Stimulated activated CD4-positive, alpha-beta T cell treated with anti-CD3 and anti-CD28 coated beads, Interleukin-4, amount 100 ng/mL, for 48 hours (primary cell): ENCODE measurements around the gene ZFAND6.
"Not testable (repeated sequence)": the region's sequence is repeated elsewhere in the genome, so short reads cannot be mapped to it uniquely, and the experiment has no call there.

Source experiments
- DNase-seq, 2 donors: peaks; one replicate each; pipeline ENCODE4 v3.0.0-alpha.2; 2020; ENCODE audit warnings: low read depth in 2 of 2

Gene ZFAND6

DNA sequence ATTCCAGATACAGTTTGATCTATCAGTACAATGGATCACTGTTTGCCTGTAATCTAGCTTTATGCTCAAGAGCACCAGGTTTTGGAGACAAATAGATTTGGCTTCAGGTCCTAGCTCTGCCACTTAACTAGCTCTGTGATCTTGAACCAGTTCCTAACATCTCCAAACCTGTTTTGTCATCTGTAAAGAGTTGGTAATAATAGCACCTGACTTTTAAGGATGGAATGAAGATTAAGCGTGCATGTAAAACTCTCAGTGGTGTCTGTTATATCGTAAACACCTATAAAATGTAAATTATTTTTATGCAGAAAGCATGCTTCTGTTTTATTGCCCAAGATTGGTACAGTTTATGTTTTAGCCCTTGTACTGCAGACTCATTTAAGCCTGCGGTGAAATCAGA is 36.5 kb downstream of the ZFAND6 start:
- no peak for DNase-seq

DNA sequence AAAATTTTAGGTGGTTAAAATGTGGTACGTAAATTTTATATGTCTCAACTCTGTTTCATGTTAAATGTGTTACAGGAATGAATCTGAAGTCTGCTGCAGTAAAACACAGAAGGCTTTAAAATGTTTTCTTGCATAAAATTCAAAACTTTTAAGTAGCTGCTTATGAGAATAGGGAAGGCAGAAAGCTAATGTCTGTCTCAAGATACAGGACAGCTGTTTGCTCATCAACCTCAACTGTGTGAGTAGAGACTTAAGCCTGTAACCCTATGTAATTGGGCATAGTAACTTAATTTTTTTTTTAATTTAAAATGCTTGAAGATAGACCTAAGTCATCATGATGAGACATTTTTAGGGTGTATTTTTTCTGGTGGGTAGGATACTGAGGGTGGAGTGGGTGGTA is 38.9 kb downstream of the ZFAND6 start:
- no peak for DNase-seq

DNA sequence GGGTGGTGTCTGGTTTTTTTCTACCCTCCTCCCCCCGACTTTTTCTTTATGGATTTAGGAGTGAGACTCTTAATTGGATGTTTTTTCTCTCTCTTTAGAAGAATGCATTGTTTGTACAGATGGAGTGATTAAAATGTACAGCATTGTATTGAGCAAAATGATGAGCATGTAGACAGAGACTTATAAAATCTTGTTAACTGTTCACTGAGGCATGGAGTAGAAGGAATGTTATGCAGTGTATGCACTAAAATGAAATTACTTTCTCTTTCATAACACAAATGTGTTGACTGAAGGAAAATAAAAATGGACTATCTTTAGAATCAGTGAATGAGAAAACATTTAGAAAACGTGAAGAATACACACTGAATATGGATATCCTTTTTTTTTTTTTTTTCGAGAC is 39.8 kb downstream of the ZFAND6 start:
- DNase-seq: no peak

DNA sequence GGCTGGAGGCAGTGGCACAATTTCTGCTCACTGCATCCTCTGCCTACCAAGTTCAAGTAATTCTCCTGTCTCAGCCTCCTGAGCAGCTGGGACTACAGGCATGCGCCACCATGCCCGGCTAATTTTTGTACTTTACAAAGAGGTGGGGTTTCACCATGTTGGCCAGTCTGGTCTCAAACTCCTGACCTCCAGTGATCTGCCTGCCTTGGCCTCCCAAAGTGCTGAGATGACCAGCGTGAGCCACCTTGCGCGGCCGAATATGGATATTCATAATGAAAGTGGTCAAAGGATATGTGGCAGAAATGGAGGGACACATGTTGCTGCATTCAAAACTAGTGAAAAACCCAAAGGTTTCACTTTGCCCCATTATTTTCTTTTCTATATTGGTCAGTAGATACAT is 40.2 kb downstream of the ZFAND6 start:
- not testable (repeated sequence) for DNase-seq

DNA sequence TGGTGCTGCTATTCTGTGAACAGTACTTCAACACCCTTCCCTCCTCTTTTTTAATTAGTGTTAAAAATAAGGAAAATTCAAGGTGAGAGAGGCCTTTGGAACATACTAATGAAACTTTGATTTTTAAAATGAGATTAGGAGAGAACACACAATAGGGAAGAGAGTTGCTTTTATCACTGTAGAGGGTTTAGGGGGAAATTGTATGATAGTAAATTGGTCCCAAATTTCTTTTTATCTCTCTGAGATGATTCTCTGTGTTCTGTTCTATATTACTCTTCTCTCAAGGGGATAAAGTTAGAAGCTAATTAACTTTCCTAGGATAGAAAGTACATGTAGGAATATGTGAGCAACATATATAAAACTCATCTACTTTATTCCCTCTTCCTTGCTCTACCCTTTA is 40.8 kb downstream of the ZFAND6 start:
- DNase-seq: no peak

DNA sequence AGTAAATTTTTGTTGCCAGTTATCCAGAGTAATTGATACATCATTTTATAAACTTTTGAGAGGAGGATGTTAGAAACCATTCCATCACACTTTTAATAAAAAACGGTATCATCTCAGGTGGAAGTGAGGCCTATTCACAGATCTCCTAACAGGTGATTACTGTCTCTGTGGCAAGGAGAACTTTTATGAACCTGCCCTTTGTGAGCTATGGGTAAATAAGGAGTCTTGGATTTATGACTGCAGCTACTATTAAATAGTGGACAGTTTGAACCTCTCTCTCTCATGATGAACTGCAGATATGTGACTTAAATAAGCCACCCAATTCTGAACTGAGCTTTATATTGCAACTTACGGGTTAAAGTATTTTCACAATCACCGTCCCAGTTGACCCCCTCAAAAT is 45.7 kb downstream of the ZFAND6 start:
- DNase-seq: no peak

DNA sequence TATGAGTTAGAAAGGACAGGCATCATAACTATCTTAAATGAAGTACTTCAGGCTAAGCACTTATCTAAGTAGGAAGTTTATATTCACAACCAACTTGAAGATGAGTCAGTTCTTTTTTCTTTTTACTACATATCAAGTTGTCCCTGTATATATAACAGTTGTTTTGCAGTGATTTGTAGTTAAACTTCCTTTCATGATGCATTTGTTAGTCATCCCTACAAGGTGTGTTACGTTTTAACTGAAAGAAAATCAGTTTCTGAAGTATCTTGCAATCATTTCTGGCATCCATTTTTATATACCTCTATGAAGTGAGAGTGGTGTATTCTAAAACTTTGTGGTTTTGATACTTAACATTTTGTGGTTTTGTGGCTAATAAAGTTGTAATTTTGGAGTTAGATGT is 46.1 kb downstream of the ZFAND6 start:
- DNase-seq: no peak

DNA sequence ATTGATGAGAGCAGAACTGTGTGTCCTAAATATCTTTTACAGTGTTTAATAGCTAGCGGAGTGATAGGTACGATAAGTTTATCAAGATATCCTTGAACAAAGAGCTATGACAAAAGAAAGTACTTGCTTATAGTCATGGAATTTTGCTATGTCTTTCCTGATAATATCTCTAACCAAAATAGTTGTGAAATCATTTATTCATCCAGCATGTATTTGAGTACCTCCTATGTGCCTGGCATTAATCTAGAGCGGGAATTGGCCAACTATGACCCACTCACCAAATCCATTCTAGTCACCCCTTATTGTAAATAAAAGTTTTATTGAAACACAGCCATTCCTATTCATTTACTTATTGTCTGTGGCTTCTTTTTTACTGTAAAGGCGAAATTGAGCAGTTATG is 46.6 kb downstream of the ZFAND6 start:
- DNase-seq: no peak

DNA sequence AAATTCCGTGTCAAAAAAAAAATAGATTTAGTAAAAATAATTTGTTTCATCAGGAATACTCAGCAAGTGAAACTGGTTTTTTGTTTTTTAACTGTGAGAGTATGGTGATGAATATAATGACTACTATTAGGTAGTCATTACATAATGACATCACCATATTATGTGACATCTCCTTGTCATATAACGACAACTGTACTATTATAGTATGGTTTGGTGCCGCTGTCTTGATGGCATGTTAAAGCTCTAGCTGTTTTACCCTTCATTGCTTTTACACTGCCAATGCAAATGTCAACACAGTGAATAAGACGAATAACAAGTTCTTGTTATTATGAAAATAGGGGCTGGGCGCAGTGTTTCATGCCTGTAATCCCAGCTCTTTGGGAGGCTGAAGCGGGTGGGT is 47.7 kb downstream of the ZFAND6 start:
- DNase-seq: no peak

DNA sequence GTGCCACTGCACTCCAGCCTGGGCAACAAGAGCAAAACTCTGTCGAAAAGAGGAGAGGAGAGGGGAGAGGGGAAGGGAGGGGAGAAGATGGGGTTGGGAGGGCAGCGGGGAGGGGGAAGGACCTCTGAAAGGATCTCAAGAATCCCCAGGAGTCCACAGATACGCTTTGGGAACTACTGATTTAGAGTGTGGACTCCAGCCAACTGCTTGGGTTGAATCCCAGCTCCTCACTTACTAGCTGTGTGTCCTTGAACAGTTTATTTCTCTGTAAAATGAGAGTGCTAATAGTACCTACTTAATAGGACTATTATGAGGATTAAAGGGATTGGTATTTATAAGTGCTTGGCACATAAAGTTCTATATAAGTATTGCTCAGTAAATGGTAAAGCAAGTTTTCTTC is 48.3 kb downstream of the ZFAND6 start:
- no peak for DNase-seq

DNA sequence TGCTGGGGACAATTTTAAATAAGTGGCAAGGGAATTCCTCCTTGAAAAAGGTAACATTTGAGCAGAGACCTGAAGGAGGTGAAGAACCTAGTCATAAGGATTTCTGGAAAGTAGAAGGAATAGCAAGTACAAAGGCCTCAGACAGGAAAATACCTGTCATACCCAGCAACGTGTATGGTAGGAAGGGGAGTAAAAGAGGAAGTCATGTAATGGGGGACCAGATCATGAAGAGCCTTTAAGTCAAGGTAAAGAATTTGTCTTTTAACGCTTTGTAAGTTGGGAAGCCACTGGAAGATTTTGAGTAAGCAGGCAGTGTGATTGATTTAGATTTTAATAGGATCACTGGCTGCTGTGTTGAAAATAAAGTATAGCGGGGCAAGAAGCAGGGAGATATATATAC is 49.9 kb downstream of the ZFAND6 start:
- DNase-seq: no peak

DNA sequence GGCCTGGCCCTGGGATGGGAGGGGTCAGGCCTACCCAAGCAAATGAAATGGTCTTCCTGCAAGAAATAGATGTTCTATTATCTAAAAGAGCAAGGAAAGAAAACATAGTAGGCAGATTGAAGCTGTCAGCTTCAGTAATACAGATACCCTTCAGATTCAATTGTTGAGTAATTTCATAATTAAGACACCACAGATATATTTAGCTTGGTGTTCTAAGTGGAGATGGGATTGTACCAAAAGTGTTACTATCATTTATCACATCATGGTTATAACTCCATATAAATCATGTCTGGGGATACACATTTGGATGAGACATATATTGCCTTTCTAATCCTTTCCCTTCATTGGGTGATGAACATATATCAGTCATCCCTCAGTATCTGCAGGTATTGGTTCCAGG is 51.4 kb downstream of the ZFAND6 start:
- no peak for DNase-seq

DNA sequence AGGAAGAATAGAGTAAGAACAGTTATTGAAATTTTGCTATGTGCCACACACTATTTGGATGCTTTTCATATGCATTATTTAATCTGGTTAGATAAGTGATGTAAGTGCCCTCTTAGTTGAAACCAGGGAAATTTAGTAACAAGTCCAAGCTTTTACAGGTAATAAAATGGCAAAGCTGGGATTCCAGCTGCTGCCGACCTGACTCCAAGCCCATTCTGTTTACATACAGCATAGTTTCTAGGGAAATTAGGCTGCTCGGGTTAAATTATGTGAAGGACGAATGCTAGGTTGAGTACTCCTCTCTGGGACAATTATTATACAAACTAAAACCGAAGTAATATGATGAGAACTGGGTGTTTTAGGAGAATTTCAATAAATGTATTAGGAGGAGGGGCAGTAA is 54.6 kb downstream of the ZFAND6 start:
- no peak for DNase-seq

DNA sequence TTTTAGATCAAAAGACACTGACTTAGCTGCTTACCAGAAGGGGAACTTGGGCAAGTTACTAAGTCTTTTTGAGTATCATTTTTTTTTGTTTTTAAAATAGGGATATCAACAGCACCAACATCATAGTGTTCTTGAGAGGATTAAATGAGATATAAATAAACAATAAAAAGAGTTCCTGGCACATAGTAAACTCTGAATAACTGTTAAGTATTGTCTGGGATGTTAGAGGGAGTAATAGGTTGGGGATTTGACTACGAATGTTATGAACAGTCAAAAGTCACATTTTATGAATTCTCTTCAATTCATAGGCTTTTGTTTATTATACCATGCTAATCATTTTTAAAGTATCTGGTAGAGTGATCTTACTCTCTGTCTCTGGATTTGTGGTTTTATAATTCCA is 55.5 kb downstream of the ZFAND6 start:
- DNase-seq: no peak

DNA sequence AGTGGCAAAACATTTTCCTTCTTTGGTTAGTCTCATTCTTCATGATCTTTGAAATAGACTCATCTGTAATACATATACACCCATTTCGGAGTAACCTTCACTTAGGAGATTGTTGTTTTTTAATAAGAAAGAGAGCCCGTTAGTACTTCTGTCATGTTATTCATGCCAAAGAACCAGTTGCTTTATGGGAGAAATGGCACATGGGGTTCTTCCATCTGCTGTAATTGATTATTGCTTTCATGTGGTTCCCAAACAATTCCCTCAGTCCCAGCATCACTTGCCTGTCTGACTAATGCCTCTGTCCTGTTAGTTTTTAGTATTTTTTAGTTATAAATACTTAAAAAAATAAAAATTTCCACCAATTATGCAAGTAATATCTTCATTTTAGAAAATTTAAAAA is 59.5 kb downstream of the ZFAND6 start:
- no peak for DNase-seq

DNA sequence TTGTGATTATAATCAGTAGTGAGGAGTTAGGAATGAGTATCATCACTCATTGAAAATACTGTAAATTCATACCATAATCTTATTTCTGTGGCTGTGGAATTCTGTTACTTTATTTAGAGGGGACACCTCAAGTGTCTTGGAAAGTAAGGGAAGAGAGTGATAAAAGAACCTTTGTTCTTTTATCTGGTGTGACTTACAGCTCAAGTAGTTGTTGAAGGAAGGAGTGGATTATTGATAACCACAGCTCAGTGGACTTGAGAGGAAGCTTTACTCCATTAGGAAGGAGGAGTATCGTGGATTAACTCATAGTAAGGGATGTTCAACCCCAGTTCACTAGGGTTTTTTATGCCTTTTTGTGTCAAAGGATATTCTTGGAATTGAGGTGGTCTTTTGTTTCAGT is 61.2 kb downstream of the ZFAND6 start:
- DNase-seq: no peak

DNA sequence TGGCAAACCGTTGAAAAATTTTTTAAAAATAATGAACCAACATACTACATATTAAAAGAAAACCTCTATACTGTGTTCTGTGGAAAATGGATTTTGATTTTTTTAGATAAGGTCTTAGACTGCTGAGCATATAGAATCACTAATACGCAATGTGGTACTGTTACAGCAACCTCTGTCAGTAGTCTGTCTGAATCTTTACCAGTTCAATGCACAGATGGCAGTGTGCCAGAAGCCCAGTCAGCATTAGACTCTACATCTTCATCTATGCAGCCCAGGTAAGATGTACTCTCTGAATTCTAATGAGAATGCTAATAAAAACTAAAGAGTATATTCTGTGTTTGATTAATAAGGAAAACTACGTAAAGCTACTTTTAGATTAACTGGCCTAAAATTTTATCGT is 62.1 kb downstream of the ZFAND6 start:
- DNase-seq: no peak

DNA sequence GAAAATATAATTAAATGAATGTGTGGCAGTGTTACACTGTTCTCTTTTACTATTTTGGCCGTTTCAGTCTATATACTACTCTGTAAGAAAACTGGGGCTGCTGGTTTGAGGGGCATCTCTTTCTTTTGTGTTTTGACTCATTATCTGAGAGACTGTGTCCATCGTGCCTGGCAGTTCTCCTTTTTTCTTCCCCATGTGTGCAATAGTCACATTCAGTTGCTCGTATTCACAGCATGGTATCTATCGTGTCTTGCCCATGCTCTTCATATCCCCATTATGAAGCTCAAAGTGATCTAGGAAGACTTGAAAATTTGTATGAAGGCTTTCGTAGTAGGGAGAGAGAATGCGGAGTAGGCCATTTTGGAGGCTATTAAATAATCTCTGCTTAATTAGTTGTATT is 63.6 kb downstream of the ZFAND6 start:
- no peak for DNase-seq

DNA sequence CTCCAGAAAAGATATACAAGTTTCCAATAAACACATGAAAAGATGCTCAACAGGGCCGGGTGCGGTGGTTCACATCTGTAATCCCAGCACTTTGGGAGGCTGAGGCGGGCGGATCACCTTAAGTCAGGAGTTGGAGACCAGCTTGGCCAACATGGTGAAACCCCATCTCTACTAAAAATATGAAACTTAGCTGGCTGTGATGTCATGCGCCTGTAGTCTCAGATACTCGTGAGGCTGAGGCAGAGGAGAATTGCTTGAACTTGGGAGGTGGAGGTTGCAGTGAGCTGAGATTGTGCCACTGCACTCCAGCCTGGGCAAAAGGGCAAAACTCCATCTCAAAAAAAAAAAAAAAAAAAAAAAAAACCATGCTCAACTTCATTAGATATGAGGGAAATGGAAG is 67.8 kb downstream of the ZFAND6 start:
- not testable (repeated sequence) for DNase-seq

DNA sequence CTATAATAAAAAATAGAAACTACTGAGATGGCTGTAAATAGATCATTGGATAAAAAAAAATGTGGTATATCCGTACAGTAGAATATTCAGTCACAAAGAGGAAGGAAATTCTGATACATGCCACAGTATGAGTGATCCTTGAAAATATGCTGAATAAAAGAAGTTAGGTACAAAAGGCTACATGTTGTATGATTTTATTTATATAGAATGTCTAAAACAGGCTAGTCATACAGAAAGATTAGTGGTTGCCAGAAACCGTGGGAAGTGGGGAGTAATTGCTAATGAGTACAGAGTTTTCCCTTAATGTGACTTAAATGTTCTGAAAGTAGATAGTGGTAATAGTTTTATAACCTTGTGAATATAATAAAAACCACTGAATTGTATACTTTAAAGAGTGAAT is 68.4 kb downstream of the ZFAND6 start:
- no peak for DNase-seq

DNA sequence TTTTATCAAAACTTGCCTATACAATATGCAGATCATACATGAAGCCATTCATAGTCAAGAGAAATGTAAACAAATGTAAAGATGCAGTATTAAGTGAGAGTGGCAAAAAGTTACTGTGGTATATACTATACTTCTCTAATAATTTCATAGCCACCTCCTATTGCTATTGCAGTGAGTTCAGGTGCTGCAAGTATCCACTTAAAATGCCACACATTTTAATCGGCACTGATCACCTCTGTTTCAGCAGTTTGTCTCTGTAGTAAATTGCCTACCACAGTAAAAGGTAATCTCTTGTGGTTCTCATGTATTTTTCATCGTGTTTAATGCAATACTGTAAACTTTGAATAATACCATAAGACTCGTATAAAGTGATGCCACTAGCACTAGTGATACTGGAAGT is 72.9 kb downstream of the ZFAND6 start:
- DNase-seq: no peak

DNA sequence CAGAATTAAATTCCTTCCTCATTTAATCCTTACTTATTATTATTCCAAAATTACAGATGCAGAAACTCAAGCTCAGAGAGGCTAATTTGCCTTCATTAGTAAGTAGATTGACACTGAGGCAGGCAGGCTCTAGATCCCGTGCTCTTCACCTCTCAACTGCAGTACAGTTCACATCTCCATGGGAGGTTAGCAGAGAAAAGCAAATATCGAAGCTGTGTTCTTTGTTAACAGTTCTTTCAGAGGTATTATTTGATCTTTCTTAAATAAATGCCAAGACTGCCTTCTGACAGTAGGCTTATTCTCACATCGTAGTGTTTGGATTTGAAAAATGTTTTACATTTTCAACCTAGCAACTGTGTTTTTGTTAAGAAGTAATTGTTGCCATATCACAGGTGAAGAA is 77.4 kb downstream of the ZFAND6 start:
- DNase-seq: no peak

DNA sequence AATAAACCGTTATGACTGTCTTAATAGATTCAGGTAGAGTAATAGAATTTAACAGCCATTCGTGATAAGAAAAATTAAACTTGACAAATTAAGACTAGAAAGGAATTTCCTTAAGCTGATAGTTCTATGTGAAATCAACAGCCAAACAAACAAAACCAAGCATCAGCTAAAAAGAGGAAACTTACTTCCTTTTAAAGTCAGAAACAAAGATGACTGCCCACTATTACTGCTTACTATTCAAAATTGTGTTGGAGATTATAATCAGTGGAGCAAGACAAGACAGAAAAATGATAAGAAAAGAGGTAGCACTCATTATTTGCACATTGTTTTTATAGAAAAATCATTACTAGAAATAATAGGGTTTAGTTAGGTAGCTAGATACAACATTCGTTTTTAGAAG is 79.5 kb downstream of the ZFAND6 start:
- no peak for DNase-seq

DNA sequence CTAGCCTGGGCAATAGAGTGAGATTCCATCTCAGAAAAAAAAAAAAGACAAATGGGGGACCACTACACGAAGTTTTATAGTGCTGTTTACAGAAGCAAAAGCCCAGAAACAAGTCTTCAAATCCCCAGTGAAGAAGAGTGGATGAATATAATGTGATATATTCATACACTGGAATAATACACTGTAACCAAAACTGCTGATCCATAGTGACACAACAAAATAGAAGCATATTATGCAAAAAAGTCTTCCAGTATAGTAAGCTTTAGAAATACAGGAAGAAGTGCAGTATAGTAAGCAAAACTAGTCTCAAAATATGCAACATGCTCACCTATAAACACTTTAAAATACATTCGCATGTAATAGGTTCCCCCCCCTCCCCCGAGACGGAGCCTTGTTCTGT is 81.4 kb downstream of the ZFAND6 start:
- no peak for DNase-seq

DNA sequence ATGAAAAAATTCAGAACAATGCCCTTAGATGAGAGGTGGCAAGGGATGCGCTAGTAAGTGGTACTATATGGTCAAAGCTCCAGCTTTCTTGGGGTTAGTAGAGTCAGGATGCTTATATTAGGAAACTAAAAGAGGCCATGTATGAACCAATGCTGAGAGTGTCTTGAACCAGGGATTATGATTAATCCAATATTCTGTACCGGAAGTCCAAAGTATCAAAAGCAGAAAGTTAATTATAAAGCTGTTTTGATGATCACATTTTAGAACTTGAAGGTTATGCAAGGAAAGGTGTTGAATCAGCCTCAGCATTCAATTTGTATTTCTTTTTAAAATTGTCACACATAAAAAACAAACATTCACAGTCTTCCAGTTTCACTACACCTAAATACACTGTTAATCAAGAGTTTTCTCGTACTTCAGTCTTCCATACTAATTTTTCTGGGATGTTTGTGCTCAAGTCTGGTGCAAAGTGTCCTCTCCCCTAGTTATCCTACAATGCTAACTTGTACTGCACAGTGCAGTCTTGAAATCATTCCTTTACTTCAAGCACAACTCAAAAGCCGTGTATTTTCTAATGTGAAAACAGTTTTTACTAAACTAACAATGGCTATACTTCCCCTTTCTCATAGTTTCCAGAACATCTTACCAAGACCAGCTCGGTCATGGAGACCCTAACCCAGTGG is 82.6 kb downstream of the ZFAND6 start:
- no peak for DNase-seq
